VCaP (cell line): ENCODE measurements around the gene BGN.

Experiments
- H3K27ac ChIP-seq: fragments of 450-650 bp; 2 replicates; pipeline ENCODE4 v1.5.1; 2017
- CTCF ChIP-seq: fragments of 450-650 bp; conservative IDR thresholded peaks from 2 replicates; pipeline ENCODE4 v1.5.1; 2017; ENCODE audit warnings: mild to moderate bottlenecking, moderate library complexity

The BGN gene

DNA sequence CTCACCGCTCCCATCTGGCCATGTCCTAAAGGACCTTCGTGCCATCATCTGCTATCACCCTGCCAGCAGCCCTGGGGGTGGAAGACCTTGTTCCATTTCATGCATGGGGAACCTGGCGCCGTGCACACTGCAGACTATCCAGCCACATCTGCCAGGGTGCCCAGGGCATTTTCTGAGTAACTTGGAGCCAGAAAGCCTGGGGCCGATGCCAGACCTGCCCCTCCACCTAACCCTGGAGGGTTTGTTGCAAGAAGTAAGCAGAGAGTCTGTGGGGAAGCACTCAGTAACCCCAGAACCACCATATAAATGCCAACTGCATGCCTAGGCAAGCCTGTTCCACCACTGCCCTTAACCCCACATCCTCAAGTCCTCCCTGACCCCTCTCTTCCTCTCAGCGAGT lies 31.7 kb upstream of the BGN start:
- H3K27ac ChIP-seq = peak overlapping the region; percentile 23

DNA sequence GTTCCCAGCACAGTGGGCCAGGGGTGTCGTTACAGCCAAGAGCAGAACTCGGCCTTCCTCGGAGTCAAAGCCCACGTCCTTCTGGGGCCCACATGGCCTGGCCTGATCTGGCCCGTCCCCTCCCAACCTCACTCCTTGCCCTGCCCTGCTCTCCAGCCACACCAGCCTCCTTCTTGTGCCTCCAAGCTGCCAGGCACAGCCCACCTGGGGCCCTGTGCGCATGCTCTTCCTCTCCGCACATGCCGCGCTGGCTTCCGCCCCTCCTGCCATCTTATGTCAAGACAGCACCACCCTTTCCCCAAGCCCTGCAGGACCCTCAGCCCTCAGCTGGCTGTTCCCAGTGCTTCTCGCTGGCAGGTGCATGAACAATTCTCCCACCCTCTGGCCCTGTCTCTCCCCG lies 31.2 kb upstream of the BGN start:
- no peak for TF ChIP-seq CTCF
- peak overlapping the region; percentile 23 for H3K27ac ChIP-seq

More for the DNA sequence above, 31.7 kb upstream of the BGN start:
- no peak for TF ChIP-seq CTCF

GRCh38 chrX:153464116-153464515 lies 30.7 kb upstream of the BGN start:
- TF ChIP-seq CTCF = no peak

GRCh38 chrX:153465691-153466380 lies 28.9 kb upstream of the BGN start:
- no peak for TF ChIP-seq CTCF
- no peak overlapping the region for H3K27ac ChIP-seq

More at GRCh38 chrX:153464116-153464515, 30.7 kb upstream of the BGN start:
- H3K27ac ChIP-seq = no peak overlapping the region; the same call in 1 of the 2 replicates

DNA sequence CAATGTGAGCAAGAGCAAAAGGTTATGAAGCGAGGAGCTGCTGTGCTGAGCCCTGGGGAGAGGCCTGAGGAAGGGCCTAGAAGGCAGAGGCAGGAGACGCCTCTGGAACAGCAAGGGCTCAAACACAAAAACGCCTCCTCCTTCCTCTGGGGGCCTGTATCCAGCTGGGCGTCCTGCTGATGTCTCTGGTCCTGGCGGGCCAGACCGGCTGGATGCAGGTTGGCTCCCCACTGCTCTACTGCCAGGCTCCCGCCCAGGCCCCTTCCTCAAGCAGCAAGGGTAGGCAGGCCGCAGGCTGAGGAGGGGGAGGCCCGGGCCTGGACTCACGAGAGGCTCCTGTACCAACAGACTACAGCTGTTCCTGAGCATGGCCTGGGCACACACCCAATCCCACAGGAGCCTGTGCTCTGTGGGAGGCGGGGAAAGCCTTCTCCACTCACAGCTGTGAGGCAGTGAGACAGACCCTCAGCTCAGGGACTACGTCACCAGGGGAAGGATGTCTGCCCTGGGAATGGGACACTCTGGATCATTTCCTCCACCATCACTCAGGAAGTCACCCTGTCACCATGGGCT lies 26.7 kb upstream of the BGN start:
- TF ChIP-seq CTCF = no peak
- no peak overlapping the region for H3K27ac ChIP-seq

- TF ChIP-seq CTCF = no peak
- peak overlapping the region; percentile 60; the same call in 1 of the 2 replicates for H3K27ac ChIP-seq
Observed at GRCh38 chrX:153469811-153470410, 24.9 kb upstream of the BGN start.
